ENCODE measurements around the gene SLC39A13.

The SLC39A13 gene

GRCh38 chr11:47433157-47433556 lies 24.8 kb downstream of the SLC39A13 start:
- DNase-seq = no peak

- DNase-seq = peak; percentile 35
Observed at GRCh38 chr11:47434011-47434786, 25.8 kb downstream of the SLC39A13 start.

- DNase-seq = no peak
Observed at GRCh38 chr11:47435687-47436086, 27.3 kb downstream of the SLC39A13 start.

- no peak for DNase-seq
Observed at GRCh38 chr11:47436726-47437125, 28.3 kb downstream of the SLC39A13 start.

- DNase-seq = no peak
Observed at GRCh38 chr11:47437218-47437745, 28.9 kb downstream of the SLC39A13 start.

- no peak for DNase-seq
Observed at GRCh38 chr11:47437746-47438418, 29.5 kb downstream of the SLC39A13 start.

GRCh38 chr11:47438721-47439120 lies 30.3 kb downstream of the SLC39A13 start:
- no peak for DNase-seq

GRCh38 chr11:47440054-47440476 lies 31.7 kb downstream of the SLC39A13 start:
- DNase-seq = no peak

GRCh38 chr11:47441421-47441820 lies 33.0 kb downstream of the SLC39A13 start:
- no peak for DNase-seq

- DNase-seq = no peak
Observed at GRCh38 chr11:47442514-47442913, 34.1 kb downstream of the SLC39A13 start.

- no peak for DNase-seq
Observed at GRCh38 chr11:47443028-47443700, 34.8 kb downstream of the SLC39A13 start.

- no peak for DNase-seq
Observed at GRCh38 chr11:47443817-47444216, 35.4 kb downstream of the SLC39A13 start.

GRCh38 chr11:47445840-47446239 lies 37.5 kb downstream of the SLC39A13 start:
- no peak for DNase-seq

- no peak for DNase-seq
Observed at GRCh38 chr11:47446833-47447232, 38.4 kb downstream of the SLC39A13 start.

- DNase-seq = no peak
Observed at GRCh38 chr11:47447906-47448305, 39.5 kb downstream of the SLC39A13 start.

GRCh38 chr11:47448566-47449427 lies 40.4 kb downstream of the SLC39A13 start, which contains the start of gene RAPSN:
Gene RAPSN (minus strand): TSS chr11:47449136. CDS start chr11:47448964, 172 bp downstream.
- no peak for DNase-seq

- no peak for DNase-seq
Observed at GRCh38 chr11:47449541-47449940, 41.2 kb downstream of the SLC39A13 start.

GRCh38 chr11:47451436-47451835 lies 43.0 kb downstream of the SLC39A13 start:
- DNase-seq = no peak

- DNase-seq = no peak
Observed at GRCh38 chr11:47451990-47452389, 43.6 kb downstream of the SLC39A13 start.

GRCh38 chr11:47453365-47453764 lies 45.0 kb downstream of the SLC39A13 start:
- DNase-seq = no peak

- peak; percentile 81 for DNase-seq
Observed at GRCh38 chr11:47454258-47454671, 45.9 kb downstream of the SLC39A13 start.

- no peak for DNase-seq
Observed at GRCh38 chr11:47460571-47461235, 52.3 kb downstream of the SLC39A13 start.
